Muscle of back (tissue), 11 donors: Measurements from ENCODE around the gene MARCHF10. TPM values are rescaled to one million over a fixed set of nuclear protein-coding genes. Genes with fewer than 3 reads are reported as not detected.

Source experiments
- DNase-seq, 3 donors: peaks; one replicate each; pipeline versions ENCODE4 v3.0.0 to v3.0.0-alpha.2; 2013
- polyA plus RNA-seq, 10 donors: library from polyadenylated mRNA; unstranded; fragments of 120-200 nt; gene quantifications; one replicate each; pipeline ENCODE4 v1.2.1, GENCODE V29; 2013; ENCODE audit not compliant: insufficient read length in 10 of 10

The MARCHF10 gene
- polyA plus RNA-seq, 10 donors = 0.11 to 0.72 (median 0.49) TPM; not detected in 1

- DNase-seq = no peak
Observed at GRCh38 chr17:62679866-62680377, 128.2 kb downstream of the MARCHF10 start.

- DNase-seq = no peak
Observed at GRCh38 chr17:62678214-62678919, 129.7 kb downstream of the MARCHF10 start.

GRCh38 chr17:62676952-62677596, 131.0 kb downstream of the MARCHF10 start:
- no peak for DNase-seq

GRCh38 chr17:62676231-62676943, 131.7 kb downstream of the MARCHF10 start:
- DNase-seq = no peak

GRCh38 chr17:62675701-62676100, 132.4 kb downstream of the MARCHF10 start:
- no peak for DNase-seq

GRCh38 chr17:62675260-62675659, 132.9 kb downstream of the MARCHF10 start:
- DNase-seq = peak in 2 of 3 donors; percentile 60 to 69

- no peak for DNase-seq
Observed at GRCh38 chr17:62674841-62675240, 133.3 kb downstream of the MARCHF10 start.

- DNase-seq = no peak
Observed at GRCh38 chr17:62674363-62674739, 133.8 kb downstream of the MARCHF10 start.

- no peak for DNase-seq
Observed at GRCh38 chr17:62673614-62674362, 134.3 kb downstream of the MARCHF10 start.

GRCh38 chr17:62672957-62673356, 135.2 kb downstream of the MARCHF10 start:
- DNase-seq = no peak

GRCh38 chr17:62671553-62671952, 136.6 kb downstream of the MARCHF10 start:
- DNase-seq = no peak

GRCh38 chr17:62670202-62670821, 137.8 kb downstream of the MARCHF10 start:
- no peak for DNase-seq

- no peak for DNase-seq
Observed at GRCh38 chr17:62668091-62668804, 139.9 kb downstream of the MARCHF10 start.

GRCh38 chr17:62666801-62667591, 141.1 kb downstream of the MARCHF10 start:
- no peak for DNase-seq

GRCh38 chr17:62666061-62666800, 141.9 kb downstream of the MARCHF10 start:
- DNase-seq = no peak

- no peak for DNase-seq
Observed at GRCh38 chr17:62665599-62665998, 142.5 kb downstream of the MARCHF10 start.

GRCh38 chr17:62664336-62665120, 143.6 kb downstream of the MARCHF10 start:
- no peak for DNase-seq

- no peak for DNase-seq
Observed at GRCh38 chr17:62663304-62663703, 144.8 kb downstream of the MARCHF10 start.
